ENCODE results near the gene HMCN1.

- TF ChIP-seq, protein P1, sequence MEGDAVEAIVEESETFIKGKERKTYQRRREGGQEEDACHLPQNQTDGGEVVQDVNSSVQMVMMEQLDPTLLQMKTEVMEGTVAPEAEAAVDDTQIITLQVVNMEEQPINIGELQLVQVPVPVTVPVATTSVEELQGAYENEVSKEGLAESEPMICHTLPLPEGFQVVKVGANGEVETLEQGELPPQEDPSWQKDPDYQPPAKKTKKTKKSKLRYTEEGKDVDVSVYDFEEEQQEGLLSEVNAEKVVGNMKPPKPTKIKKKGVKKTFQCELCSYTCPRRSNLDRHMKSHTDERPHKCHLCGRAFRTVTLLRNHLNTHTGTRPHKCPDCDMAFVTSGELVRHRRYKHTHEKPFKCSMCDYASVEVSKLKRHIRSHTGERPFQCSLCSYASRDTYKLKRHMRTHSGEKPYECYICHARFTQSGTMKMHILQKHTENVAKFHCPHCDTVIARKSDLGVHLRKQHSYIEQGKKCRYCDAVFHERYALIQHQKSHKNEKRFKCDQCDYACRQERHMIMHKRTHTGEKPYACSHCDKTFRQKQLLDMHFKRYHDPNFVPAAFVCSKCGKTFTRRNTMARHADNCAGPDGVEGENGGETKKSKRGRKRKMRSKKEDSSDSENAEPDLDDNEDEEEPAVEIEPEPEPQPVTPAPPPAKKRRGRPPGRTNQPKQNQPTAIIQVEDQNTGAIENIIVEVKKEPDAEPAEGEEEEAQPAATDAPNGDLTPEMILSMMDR (IDR thresholded peaks at IDR 0.05; ENCODE audit: low read length) = no peak
- no peak for TF ChIP-seq EZH2 (IDR thresholded peaks at IDR 0.05; ENCODE audit: borderline replicate concordance, low read length)
These were observed 15.2 kb upstream of the HMCN1 start for GRCh38 chr1:185719021-185719420.
